Activated naive CD8-positive, alpha-beta T cell treated with anti-CD3 and anti-CD28 coated beads, Interleukin-2, amount 50 U/mL, for 24 hours (primary cell): ENCODE results near the gene GALNT7.

Source experiments
- ATAC-seq: fragments of 150-1000 bp; cut with Tn5 transposase; one replicate; pipeline ENCODE4 v1.10.0; 2021
- DNase-seq: peaks from one replicate; pipeline ENCODE4 v3.0.0; 2021
- H3K27ac Mint-ChIP-seq: one replicate; pipeline ENCODE4 v1.8.0; 2021; ENCODE audit warnings: mild to moderate bottlenecking, mixed read lengths
- H3K27me3 Mint-ChIP-seq: one replicate; pipeline ENCODE4 v1.8.0; 2021; ENCODE audit warnings: mixed read lengths
- H3K36me3 Mint-ChIP-seq: one replicate; pipeline ENCODE4 v1.8.0; 2021; ENCODE audit warnings: low read depth, mixed read lengths
- H3K4me1 Mint-ChIP-seq: one replicate; pipeline ENCODE4 v1.8.0; 2021; ENCODE audit warnings: mixed read lengths
- H3K4me3 Mint-ChIP-seq: one replicate; pipeline ENCODE4 v1.8.0; 2021; ENCODE audit warnings: mild to moderate bottlenecking, moderate library complexity, mixed read lengths
- H3K9me3 Mint-ChIP-seq: one replicate; pipeline ENCODE4 v1.8.0; 2021; ENCODE audit warnings: mixed read lengths

Gene GALNT7

GRCh38 chr4:173346074-173346473 lies 177.5 kb downstream of the GALNT7 start:
- no peaks in the 10 kb centered on the region for H3K9me3 Mint-ChIP-seq
- peaks cover 2% of the 10 kb centered on the region for H3K27me3 Mint-ChIP-seq
- DNase-seq (no peak), ATAC-seq (no peak)
- no peaks in the 10 kb centered on the region for H3K36me3 Mint-ChIP-seq
- H3K27ac Mint-ChIP-seq = no peak overlapping the region
- no peaks in the 10 kb centered on the region for H3K4me1 Mint-ChIP-seq
- H3K4me3 Mint-ChIP-seq = no peak overlapping the region

DNA sequence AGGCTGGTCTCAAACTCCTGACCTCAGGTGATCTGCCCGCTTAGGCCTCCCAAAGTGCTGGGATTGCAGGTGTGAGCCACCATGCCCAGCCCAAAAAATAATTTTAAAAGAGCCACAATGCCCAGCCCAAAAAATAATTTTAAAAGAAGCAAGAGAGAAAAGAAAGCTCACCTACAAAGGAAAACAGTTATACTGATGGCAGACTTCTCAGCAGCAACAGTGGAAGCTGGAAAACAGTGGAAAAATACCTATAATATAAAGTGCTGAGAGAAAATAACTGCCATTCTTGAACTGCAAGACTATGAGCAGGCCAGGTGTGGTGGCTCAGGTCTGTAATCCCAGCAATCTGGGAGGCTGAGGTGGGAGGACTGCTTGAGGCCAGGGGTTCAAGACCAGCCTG lies 178.9 kb downstream of the GALNT7 start:
- Mint-ChIP-seq H3K27ac (no peak overlapping the region), H3K9me3 (no peaks in the 10 kb centered on the region), H3K36me3 (no peaks in the 10 kb centered on the region), H3K4me3 (no peak overlapping the region), H3K27me3 (peaks cover 2% of the 10 kb centered on the region), H3K4me1 (no peaks in the 10 kb centered on the region)
- ATAC-seq (no peak), DNase-seq (no peak)

DNA sequence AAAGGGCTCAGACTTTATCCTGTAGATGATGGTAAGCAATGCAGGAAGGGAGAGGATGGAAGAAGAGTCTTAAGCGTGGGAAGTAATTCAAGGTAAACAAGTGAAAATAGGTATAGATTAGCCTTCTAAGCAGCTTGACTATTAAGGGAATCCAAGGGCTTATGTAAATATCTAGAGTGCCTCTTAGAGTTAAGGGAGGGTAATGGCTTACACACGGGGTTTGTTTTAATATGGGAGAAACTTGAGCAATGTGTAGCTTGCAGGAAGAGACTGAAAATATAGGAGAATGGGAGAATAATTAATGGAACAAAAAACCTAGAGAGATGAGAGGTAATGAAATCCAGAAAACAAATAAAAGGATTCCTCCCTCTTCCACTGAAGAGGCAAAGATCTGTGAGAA lies 189.3 kb downstream of the GALNT7 start:
- H3K27ac Mint-ChIP-seq = no peak overlapping the region
- DNase-seq (no peak), ATAC-seq (no peak)
- peaks cover 2% of the 10 kb centered on the region for H3K27me3 Mint-ChIP-seq
- no peaks in the 10 kb centered on the region for H3K36me3 Mint-ChIP-seq
- no peaks in the 10 kb centered on the region for H3K4me1 Mint-ChIP-seq
- H3K4me3 Mint-ChIP-seq = no peak overlapping the region
- H3K9me3 Mint-ChIP-seq = no peaks in the 10 kb centered on the region

- H3K4me3 Mint-ChIP-seq = no peak overlapping the region
- H3K36me3 Mint-ChIP-seq = no peaks in the 10 kb centered on the region
- peaks cover 2% of the 10 kb centered on the region for H3K4me1 Mint-ChIP-seq
- H3K27me3 Mint-ChIP-seq = no peaks in the 10 kb centered on the region
- DNase-seq (no peak), ATAC-seq (no peak)
- no peak overlapping the region for H3K27ac Mint-ChIP-seq
- no peaks in the 10 kb centered on the region for H3K9me3 Mint-ChIP-seq
Observed at GRCh38 chr4:173360587-173361221, 192.1 kb downstream of the GALNT7 start.

DNA sequence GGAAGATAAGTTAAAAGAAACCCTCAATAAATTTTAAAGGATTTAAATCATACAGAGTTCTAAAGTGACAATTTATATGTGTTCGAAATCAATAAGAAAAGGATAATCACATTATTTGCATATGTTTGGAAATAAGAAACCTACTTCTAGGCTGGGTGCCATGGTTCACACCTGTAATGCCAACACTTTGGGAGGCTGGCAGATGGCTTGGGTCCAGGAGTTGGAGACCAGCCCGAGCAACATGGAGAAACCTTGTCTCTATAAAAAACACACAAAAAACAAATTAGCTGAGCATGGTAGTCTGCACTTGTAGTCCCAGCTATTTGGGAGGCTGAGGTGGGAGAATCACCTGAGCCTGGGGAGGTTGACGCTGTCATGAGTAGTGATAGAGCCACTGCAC lies 194.1 kb downstream of the GALNT7 start:
- ATAC-seq = no peak
- Mint-ChIP-seq H3K27me3 (no peaks in the 10 kb centered on the region), H3K4me3 (no peak overlapping the region), H3K4me1 (peaks cover 11% of the 10 kb centered on the region), H3K9me3 (no peaks in the 10 kb centered on the region), H3K36me3 (no peaks in the 10 kb centered on the region), H3K27ac (no peak overlapping the region)
- no peak for DNase-seq

- Mint-ChIP-seq H3K9me3 (no peaks in the 10 kb centered on the region), H3K4me1 (peaks cover 23% of the 10 kb centered on the region), H3K27me3 (peaks cover 1% of the 10 kb centered on the region), H3K4me3 (no peak overlapping the region), H3K27ac (no peak overlapping the region), H3K36me3 (no peaks in the 10 kb centered on the region)
- DNase-seq (no peak), ATAC-seq (no peak)
Observed at GRCh38 chr4:173365359-173365996, 196.9 kb downstream of the GALNT7 start.

- no peaks in the 10 kb centered on the region for H3K36me3 Mint-ChIP-seq
- H3K4me3 Mint-ChIP-seq = no peak overlapping the region
- peaks cover 12% of the 10 kb centered on the region for H3K27me3 Mint-ChIP-seq
- ATAC-seq (no peak), DNase-seq (no peak)
- no peaks in the 10 kb centered on the region for H3K9me3 Mint-ChIP-seq
- H3K4me1 Mint-ChIP-seq = peaks cover 31% of the 10 kb centered on the region
- H3K27ac Mint-ChIP-seq = no peak overlapping the region
Observed at GRCh38 chr4:173367285-173367684, 198.7 kb downstream of the GALNT7 start.

GRCh38 chr4:173367946-173368345 lies 199.3 kb downstream of the GALNT7 start:
- no peak for ATAC-seq
- no peaks in the 10 kb centered on the region for H3K9me3 Mint-ChIP-seq
- no peak overlapping the region for H3K27ac Mint-ChIP-seq
- no peak overlapping the region for H3K4me3 Mint-ChIP-seq
- H3K36me3 Mint-ChIP-seq = no peaks in the 10 kb centered on the region
- H3K4me1 Mint-ChIP-seq = peaks cover 31% of the 10 kb centered on the region
- DNase-seq = no peak
- peaks cover 17% of the 10 kb centered on the region for H3K27me3 Mint-ChIP-seq

DNA sequence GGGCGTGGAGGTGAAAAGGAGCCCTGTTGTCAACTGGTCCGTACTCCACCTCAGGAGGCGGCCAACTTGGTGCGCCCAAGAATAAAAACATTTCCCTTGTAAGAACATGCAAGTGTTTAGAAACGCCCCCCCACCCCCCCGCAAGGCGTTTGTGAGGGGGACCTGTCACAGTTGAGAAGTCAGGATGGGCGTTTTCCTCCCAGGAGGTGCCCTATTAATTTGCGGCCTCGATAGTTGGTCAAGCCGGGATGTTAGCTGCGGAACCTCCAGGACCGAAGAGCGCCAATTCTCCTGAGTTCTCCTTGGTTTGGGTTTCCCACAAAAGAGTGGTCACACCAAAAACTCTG lies 201.5 kb downstream of the GALNT7 start:
- peak overlapping the region; percentile 99 for H3K4me3 Mint-ChIP-seq
- H3K36me3 Mint-ChIP-seq = peaks cover 12% of the 10 kb centered on the region
- peaks cover 35% of the 10 kb centered on the region for H3K4me1 Mint-ChIP-seq
- peak; percentile 12 for ATAC-seq
- no peaks in the 10 kb centered on the region for H3K9me3 Mint-ChIP-seq
- peak; percentile 59 for DNase-seq
- H3K27ac Mint-ChIP-seq = peak overlapping the region; percentile 99
- H3K27me3 Mint-ChIP-seq = peaks cover 28% of the 10 kb centered on the region

GRCh38 chr4:173370477-173371291 lies 202.1 kb downstream of the GALNT7 start, which contains the start of gene SAP30:
Gene SAP30 (plus strand): TSS chr4:173370954. CDS start chr4:173371183, 229 bp downstream.
- Mint-ChIP-seq H3K27ac (peak within 1 kb of the TSS; percentile 99), H3K4me1 (peaks cover 34% of the 10 kb centered on the region), H3K4me3 (peak within 1 kb of the TSS; percentile 99), H3K27me3 (peaks cover 28% of the 10 kb centered on the region), H3K36me3 (peaks cover 12% of the 10 kb centered on the region), H3K9me3 (no peaks in the 10 kb centered on the region)
- DNase-seq (peak; percentile 95), ATAC-seq (peak; percentile 93)

DNA sequence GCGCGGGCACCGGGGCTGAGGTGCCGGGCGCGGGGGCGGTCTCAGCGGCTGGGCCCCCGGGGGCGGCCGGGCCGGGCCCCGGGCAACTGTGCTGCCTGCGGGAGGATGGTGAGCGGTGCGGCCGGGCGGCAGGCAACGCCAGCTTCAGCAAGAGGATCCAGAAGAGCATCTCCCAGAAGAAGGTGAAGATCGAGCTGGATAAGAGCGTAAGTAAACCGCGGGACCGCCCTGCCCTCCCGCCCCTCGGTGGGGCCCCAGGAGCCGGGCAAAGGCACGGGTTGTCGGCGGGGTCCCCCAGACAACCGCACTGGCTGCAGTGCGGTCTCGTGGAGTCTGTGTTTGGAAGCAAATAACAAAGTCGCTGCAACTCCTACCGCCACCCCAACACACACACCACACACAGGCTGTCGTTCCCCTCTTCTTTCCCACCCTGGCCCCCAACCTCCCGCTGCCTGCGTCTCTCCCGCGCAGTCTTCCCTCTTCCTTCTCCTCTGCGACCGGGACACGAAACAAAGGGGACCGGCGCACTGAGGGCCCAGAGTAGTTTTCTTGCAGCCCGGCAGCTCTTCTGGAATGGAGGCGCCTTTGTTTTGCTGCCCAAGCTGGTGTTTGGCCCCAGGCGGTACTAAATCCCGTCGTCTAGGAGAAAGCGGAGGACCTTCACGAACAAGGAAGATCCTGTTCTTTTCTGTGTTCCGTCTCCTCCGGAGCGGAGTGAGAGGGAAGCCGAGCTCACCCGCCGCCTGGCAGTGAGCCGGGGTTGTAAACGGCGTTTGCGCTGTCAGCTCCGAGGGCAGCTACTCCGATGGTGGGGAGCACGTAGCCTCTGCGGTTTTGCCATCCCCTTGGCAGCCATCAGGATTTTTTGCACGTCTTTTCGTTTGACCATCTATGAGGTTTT lies 202.9 kb downstream of the GALNT7 start:
- Mint-ChIP-seq H3K27me3 (peaks cover 28% of the 10 kb centered on the region), H3K4me1 (peaks cover 31% of the 10 kb centered on the region), H3K4me3 (peak overlapping the region; percentile 99), H3K9me3 (no peaks in the 10 kb centered on the region), H3K27ac (peak overlapping the region; percentile 46), H3K36me3 (peaks cover 14% of the 10 kb centered on the region)
- ATAC-seq (peak; percentile 2), DNase-seq (peak; percentile 46)
